NCI-H1048 (cell line): ENCODE data around the gene B4GALT2.
A peak's percentile ranks its signal among the peaks of the same experiment; 100 is the strongest.

Experiments
- DNase-seq: peaks from one replicate; lab custom pipeline; 2025; lab: John Stamatoyannopoulos, UW

Gene B4GALT2

GRCh38 chr1:44029911-44030604 lies 51.0 kb downstream of the B4GALT2 start:
- peak; percentile 80 for DNase-seq

GRCh38 chr1:44030605-44031251 lies 51.7 kb downstream of the B4GALT2 start:
- DNase-seq: no peak

- DNase-seq: peak; percentile 28
Observed at GRCh38 chr1:44031252-44032169, 52.5 kb downstream of the B4GALT2 start, which contains the start of gene SLC6A9. Gene SLC6A9, minus strand, starts transcription at chr1:44031462. Its CDS starts 7,185 bp downstream, at chr1:44024277.

GRCh38 chr1:44032170-44032790 lies 53.3 kb downstream of the B4GALT2 start:
- no peak for DNase-seq

GRCh38 chr1:44033041-44033575 lies 54.1 kb downstream of the B4GALT2 start:
- no peak for DNase-seq

GRCh38 chr1:44033756-44034155 lies 54.7 kb downstream of the B4GALT2 start:
- no peak for DNase-seq

- no peak for DNase-seq
Observed at GRCh38 chr1:44034423-44034822, 55.4 kb downstream of the B4GALT2 start.

- DNase-seq: no peak
Observed at GRCh38 chr1:44034976-44035716, 56.1 kb downstream of the B4GALT2 start.

- no peak for DNase-seq
Observed at GRCh38 chr1:44035726-44036408, 56.9 kb downstream of the B4GALT2 start.

GRCh38 chr1:44036409-44037139 lies 57.6 kb downstream of the B4GALT2 start:
- peak; percentile 37 for DNase-seq

GRCh38 chr1:44037154-44037553 lies 58.1 kb downstream of the B4GALT2 start:
- no peak for DNase-seq

- DNase-seq: no peak
Observed at GRCh38 chr1:44038876-44039657, 60.1 kb downstream of the B4GALT2 start.

- DNase-seq: no peak
Observed at GRCh38 chr1:44040418-44040817, 61.4 kb downstream of the B4GALT2 start.
